T-cell (primary cell): ENCODE measurements around the gene RALGAPA2. TPM values are rescaled to one million over a fixed set of nuclear protein-coding genes. Genes with fewer than 3 reads are reported as not detected.

ENCODE experiments used
- ATAC-seq, 4 experiments: fragments of 200-7000 bp in 3 of 4; fragments of 150-1000 bp in 1 of 4; cut with Tn5 transposase; replicated peaks in 1 of 4; 1 replicate in 3 of 4; 2 replicates in 1 of 4; pipeline ENCODE4 v1.10.0; 2021; ENCODE audit warnings: moderate library complexity in 3 of 4, mild to moderate bottlenecking in 2 of 4, moderate number of reproducible peaks in 1 of 4
- CTCF ChIA-PET, 2 donors: fragments of 300-600 bp; sonication (Branson Sonifier 250); formaldehyde crosslinking; loops; one replicate each; lab custom pipeline; 2022; ENCODE audit warnings: antibody characterized with exemption in 2 of 2; lab: Charles Lee
- POLR2A ChIA-PET, 2 donors: fragments of 300-600 bp; sonication (Branson Sonifier 250); formaldehyde crosslinking; loops; one replicate each; lab custom pipeline; 2022; ENCODE audit warnings: antibody characterized with exemption in 2 of 2; lab: Charles Lee
- DNase-seq, 35 experiments: peaks; one replicate each; pipeline versions ENCODE4 v3.0.0 to v3.0.0-alpha.2; 2013 to 2023
- H3K27ac ChIP-seq: one replicate; pipeline ENCODE4 v1.5.1; 2013; ENCODE audit warnings: low read length
- H3K27me3 ChIP-seq, 2 experiments: replicated peaks in 1 of 2; 1 replicate in 1 of 2; 2 replicates in 1 of 2; pipeline versions ENCODE4 v1.6.1 to v1.7.0; 2013; ENCODE audit warnings: low read length in 1 of 2, mixed read lengths in 1 of 2; ENCODE audit not compliant: control insufficient read depth in 2 of 2, insufficient read depth in 2 of 2; ENCODE audit errors: extremely low read depth in 1 of 2
- H3K36me3 ChIP-seq, 2 donors: 1 replicate in 1 of 2; 2 replicates in 1 of 2; pipeline versions ENCODE4 v1.6.1 to v1.7.0; 2013; ENCODE audit warnings: low read length in 1 of 2; ENCODE audit not compliant: control insufficient read depth in 2 of 2, insufficient read depth in 1 of 2; ENCODE audit errors: extremely low read depth in 1 of 2
- H3K4me1 ChIP-seq, 2 experiments: 1 replicate in 1 of 2; 2 replicates in 1 of 2; pipeline versions ENCODE4 v1.6.1 to v1.7.0; 2013; ENCODE audit warnings: low read length in 2 of 2, mixed read lengths in 1 of 2; ENCODE audit not compliant: insufficient read depth in 2 of 2, control insufficient read depth in 1 of 2; ENCODE audit errors: extremely low read depth in 1 of 2
- H3K4me3 ChIP-seq, 2 donors: 1 replicate in 1 of 2; 2 replicates in 1 of 2; pipeline versions ENCODE4 v1.5.1 to v1.7.0; 2013; ENCODE audit warnings: mild to moderate bottlenecking in 2 of 2, low read length in 1 of 2, moderate library complexity in 1 of 2; ENCODE audit not compliant: control insufficient read depth in 1 of 2; ENCODE audit errors: extremely low read depth in 1 of 2
- H3K9me3 ChIP-seq: 2 replicates; pipeline ENCODE4 v1.7.0; 2013
- H3K27ac Mint-ChIP-seq, 2 donors: one replicate each; pipeline ENCODE4 v1.8.0; 2020 to 2021; ENCODE audit warnings: mild to moderate bottlenecking in 2 of 2, mixed read lengths in 2 of 2
- H3K27me3 Mint-ChIP-seq, 2 donors: one replicate each; pipeline ENCODE4 v1.8.0; 2021 to 2022; ENCODE audit warnings: mixed read lengths in 2 of 2
- H3K36me3 Mint-ChIP-seq: one replicate; pipeline ENCODE4 v1.8.0; 2021; ENCODE audit warnings: mixed read lengths
- H3K4me1 Mint-ChIP-seq, 3 donors: one replicate each; pipeline ENCODE4 v1.8.0; 2020 to 2022; ENCODE audit warnings: mixed read lengths in 3 of 3, mild to moderate bottlenecking in 1 of 3
- H3K4me3 Mint-ChIP-seq, 3 donors: one replicate each; pipeline ENCODE4 v1.8.0; 2020 to 2022; ENCODE audit warnings: mild to moderate bottlenecking in 3 of 3, mixed read lengths in 3 of 3, moderate library complexity in 3 of 3
- H3K9me3 Mint-ChIP-seq, 3 donors: one replicate each; pipeline ENCODE4 v1.8.0; 2020 to 2022; ENCODE audit warnings: mixed read lengths in 3 of 3
- WGBS: methylation state at CpG from one replicate; pipeline ENCODE4 v1.1.5; 2013; ENCODE audit warnings: missing lambda C conversion rate; ENCODE audit not compliant: insufficient coverage; 5-methylcytosine and 5-hydroxymethylcytosine counted together
- total RNA-seq, 35 experiments: library from RNA in 6 of 35; stranded (reverse) in 6 of 35; fragments of 120-200 nt in 1 of 35; gene quantifications; one replicate each; pipeline versions ENCODE4 v1.2.1 to v1.2.4 and lab custom pipeline; 2013 to 2026

RALGAPA2 gene
- total RNA-seq, 5 donors from 2014 or later (not counting 1 experiment from before 2014, with no cell fraction given): 28.0 to 36.1 (median 31.7) TPM

- Mint-ChIP-seq H3K27me3 (peaks cover 0 to 4% of the 10 kb centered on the region in 2 donors), H3K36me3 (peaks cover 14% of the 10 kb centered on the region), H3K4me1 (peaks cover 35 to 49% (median 39%) of the 10 kb centered on the region in 3 donors), H3K4me3 (peak overlapping the region; percentile 91 to 93 (median 92)), H3K27ac (peak overlapping the region; percentile 86 to 90), H3K9me3 (peaks cover 0 to 4% (median 0%) of the 10 kb centered on the region in 3 donors)
- peaks cover 0 to under 1% of the 10 kb centered on the region in 2 experiments for H3K27me3 ChIP-seq
- H3K4me3 ChIP-seq: peak overlapping the region; percentile 78 to 91
- no peaks in the 10 kb centered on the region for H3K36me3 ChIP-seq
- POLR2A ChIA-PET: interaction anchor here in 1 of 2 donors (0.6 to 0.8 kb wide), 3 partner anchors 16 to 659 kb away, joined by 3 read pairs; no protein-coding TSS in a partner anchor
- ATAC-seq: peak in 2 of 4 experiments; percentile 1 to 5
- peak overlapping the region; percentile 45 for H3K27ac ChIP-seq
- H3K9me3 ChIP-seq: no peaks in the 10 kb centered on the region
- CTCF ChIA-PET: interaction anchor here in 1 of 2 donors (0.6 to 1.6 kb wide), 4 partner anchors 39 to 659 kb away, joined by 3 to 6 read pairs (median 4); no protein-coding TSS in a partner anchor
- WGBS: under 1% methylated on average over 29 of the region's 33 CpGs
- H3K4me1 ChIP-seq: peaks cover 15 to 17% of the 10 kb centered on the region in 2 experiments
- DNase-seq: peak in 3 of 35 experiments; percentile 1 to 9 (median 1)
Observed at GRCh38 chr20:20712004-20712473, 405 bp downstream of the RALGAPA2 start.

DNA sequence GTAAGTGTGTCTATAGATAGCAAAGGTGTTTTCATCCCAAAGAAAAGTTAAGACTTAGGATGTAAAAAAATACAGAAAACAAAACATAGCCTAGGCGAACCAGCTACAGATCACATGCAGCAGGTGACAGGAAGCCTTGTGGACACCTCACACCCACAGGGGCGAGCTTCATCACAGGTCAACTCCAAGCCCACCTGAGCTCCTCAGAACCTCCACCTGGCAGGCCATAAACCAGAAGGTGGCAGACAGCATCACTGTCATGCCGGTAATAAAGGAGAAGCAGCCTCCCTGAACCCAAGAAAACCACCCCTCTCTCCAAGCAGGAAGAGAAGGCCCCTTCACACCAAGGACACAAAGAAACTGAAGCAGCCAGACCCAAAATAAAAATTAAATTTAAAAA, 1.0 kb downstream of the RALGAPA2 start:
- H3K27me3 ChIP-seq: no peaks in the 10 kb centered on the region
- ATAC-seq (no peak), DNase-seq (peak in 11 of 35 experiments; percentile 2 to 41 (median 11))
- Mint-ChIP-seq H3K4me3 (peak overlapping the region; percentile 91 to 93 (median 92)), H3K27me3 (peaks cover 0 to 4% of the 10 kb centered on the region in 2 donors), H3K36me3 (peaks cover 19% of the 10 kb centered on the region), H3K27ac (peak overlapping the region; percentile 86 to 90), H3K9me3 (peaks cover 0 to 4% (median 0%) of the 10 kb centered on the region in 3 donors), H3K4me1 (peaks cover 37 to 55% (median 43%) of the 10 kb centered on the region in 3 donors)
- peak overlapping the region; percentile 45 for H3K27ac ChIP-seq
- 0% methylated on average over 2 of the region's 3 CpGs for WGBS
- no peaks in the 10 kb centered on the region for H3K9me3 ChIP-seq
- ChIA-PET POLR2A (no interaction called here), CTCF (interaction anchor here in 1 of 2 donors (0.8 kb wide), 1 partner anchor 113 kb away, joined by 3 read pairs; no protein-coding TSS in a partner anchor)
- H3K4me3 ChIP-seq: peak overlapping the region; percentile 78 to 91
- peaks cover 15 to 17% of the 10 kb centered on the region in 2 experiments for H3K4me1 ChIP-seq
- H3K36me3 ChIP-seq: no peaks in the 10 kb centered on the region

DNA sequence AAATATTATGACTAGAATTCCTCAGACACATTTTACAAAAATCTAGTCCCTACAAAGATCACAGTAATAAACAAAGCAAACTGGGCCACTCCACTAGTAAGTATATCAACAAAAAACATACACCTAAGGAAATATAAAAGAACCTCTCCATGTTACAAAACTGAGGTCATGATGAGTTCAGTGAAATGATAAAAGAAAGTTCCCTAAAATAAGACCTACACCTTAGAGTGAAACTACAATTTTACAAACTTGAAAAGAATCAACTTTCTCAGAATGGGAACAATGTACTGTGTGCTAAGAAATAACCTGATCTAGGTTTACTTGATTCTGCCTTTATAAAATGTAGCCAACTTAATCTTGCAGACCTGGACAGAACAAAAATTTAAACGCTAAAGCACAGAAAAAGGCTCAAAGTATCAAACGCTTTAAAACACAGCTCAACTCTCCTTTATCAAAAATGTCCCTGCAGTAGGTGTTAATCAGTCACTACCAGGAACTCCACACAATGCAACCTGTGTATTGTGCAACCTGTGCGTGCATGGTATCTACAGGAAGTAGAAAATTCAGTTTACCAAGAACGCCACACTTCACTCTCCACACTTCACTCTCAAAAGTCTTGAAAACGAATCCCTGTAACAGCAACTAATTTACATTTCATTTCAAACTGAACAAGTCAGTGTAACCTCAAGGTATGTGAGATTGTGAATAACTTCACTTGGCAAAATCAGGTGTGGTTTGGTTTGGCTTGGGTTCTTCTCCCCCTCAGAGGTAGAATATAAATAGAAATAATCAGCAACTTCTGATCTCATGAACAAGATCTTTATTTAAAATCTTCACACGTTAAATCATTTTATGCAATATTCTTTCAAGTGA, 1.8 kb downstream of the RALGAPA2 start:
- no peaks in the 10 kb centered on the region for H3K27me3 ChIP-seq
- Mint-ChIP-seq H3K27ac (peak overlapping the region; percentile 86 to 90), H3K9me3 (peaks cover 0 to 4% (median 0%) of the 10 kb centered on the region in 3 donors), H3K27me3 (no peaks in the 10 kb centered on the region), H3K4me1 (peaks cover 43 to 60% (median 48%) of the 10 kb centered on the region in 3 donors), H3K36me3 (peaks cover 22% of the 10 kb centered on the region), H3K4me3 (peak overlapping the region; percentile 91 to 93 (median 92))
- ChIA-PET CTCF (interaction anchor here (0.5 to 0.8 kb wide), 2 partner anchors 20 to 114 kb away, joined by 3 read pairs; no protein-coding TSS in a partner anchor), POLR2A (no interaction called here)
- H3K4me1 ChIP-seq: peaks cover 15 to 17% of the 10 kb centered on the region in 2 experiments
- peak in 3 of 4 experiments; percentile 12 to 27 (median 19) for ATAC-seq
- DNase-seq: peak in 23 of 35 experiments; percentile 3 to 53 (median 26)
- H3K36me3 ChIP-seq: no peaks in the 10 kb centered on the region
- H3K9me3 ChIP-seq: no peaks in the 10 kb centered on the region
- 26% methylated on average over 2 of the region's 6 CpGs for WGBS
- H3K27ac ChIP-seq: peak overlapping the region; percentile 45
- H3K4me3 ChIP-seq: peak overlapping the region; percentile 78 to 91

DNA sequence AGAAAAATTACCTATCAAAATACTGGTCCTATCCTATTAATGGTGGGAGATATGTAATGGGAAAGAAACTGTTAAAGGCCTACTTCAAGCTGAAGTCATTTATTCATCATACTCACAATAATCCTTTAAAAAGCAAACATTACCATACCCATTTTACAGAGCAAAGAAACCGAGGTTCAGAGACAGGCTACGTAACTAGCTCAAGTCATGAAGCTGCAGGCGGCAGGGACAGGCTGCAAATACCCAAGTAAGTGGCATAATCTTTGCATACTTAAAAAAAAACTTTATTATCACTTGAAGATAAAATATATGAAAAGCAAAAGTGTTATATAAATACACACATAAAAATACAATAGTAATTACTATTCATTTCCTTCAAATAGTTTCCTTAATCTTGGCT, 2.6 kb downstream of the RALGAPA2 start:
- Mint-ChIP-seq H3K4me3 (peak overlapping the region in 2 of 3 donors; percentile 92 to 93), H3K9me3 (peaks cover 0 to 4% (median 0%) of the 10 kb centered on the region in 3 donors), H3K27me3 (no peaks in the 10 kb centered on the region), H3K4me1 (peaks cover 46 to 64% (median 50%) of the 10 kb centered on the region in 3 donors), H3K27ac (peak overlapping the region; percentile 86 to 90), H3K36me3 (peaks cover 22% of the 10 kb centered on the region)
- ChIA-PET CTCF (no interaction called here), POLR2A (interaction anchor here in 1 of 2 donors (0.5 kb wide), 1 partner anchor 13 kb away, joined by 3 read pairs; no protein-coding TSS in a partner anchor)
- DNase-seq (no peak), ATAC-seq (no peak)
- H3K4me3 ChIP-seq: no peak overlapping the region
- no peaks in the 10 kb centered on the region for H3K36me3 ChIP-seq
- WGBS: 94% methylated on average over 2 of the region's 3 CpGs
- no peaks in the 10 kb centered on the region for H3K9me3 ChIP-seq
- H3K27me3 ChIP-seq: no peaks in the 10 kb centered on the region
- H3K4me1 ChIP-seq: peaks cover 15 to 17% of the 10 kb centered on the region in 2 experiments
- H3K27ac ChIP-seq: no peak overlapping the region

GRCh38 chr20:20706285-20706684, 6.2 kb downstream of the RALGAPA2 start:
- peaks cover 0 to 4% (median 0%) of the 10 kb centered on the region in 3 donors for H3K9me3 Mint-ChIP-seq
- no peak overlapping the region for H3K4me3 Mint-ChIP-seq
- H3K36me3 Mint-ChIP-seq: peaks cover 25% of the 10 kb centered on the region
- H3K27ac Mint-ChIP-seq: no peak overlapping the region
- ATAC-seq (no peak), DNase-seq (no peak)
- no peaks in the 10 kb centered on the region for H3K27me3 Mint-ChIP-seq
- Histone ChIP-seq H3K27ac (no peak overlapping the region), H3K4me3 (no peak overlapping the region), H3K36me3 (no peaks in the 10 kb centered on the region), H3K9me3 (no peaks in the 10 kb centered on the region), H3K4me1 (peaks cover 3 to 12% of the 10 kb centered on the region in 2 experiments), H3K27me3 (no peaks in the 10 kb centered on the region)
- H3K4me1 Mint-ChIP-seq: peaks cover 55 to 80% (median 57%) of the 10 kb centered on the region in 3 donors
- ChIA-PET POLR2A (no interaction called here), CTCF (no interaction called here)
- WGBS: 83% methylated on average over 3 of the region's 6 CpGs
